ENCODE data around the gene TTLL11.

TTLL11 gene

DNA sequence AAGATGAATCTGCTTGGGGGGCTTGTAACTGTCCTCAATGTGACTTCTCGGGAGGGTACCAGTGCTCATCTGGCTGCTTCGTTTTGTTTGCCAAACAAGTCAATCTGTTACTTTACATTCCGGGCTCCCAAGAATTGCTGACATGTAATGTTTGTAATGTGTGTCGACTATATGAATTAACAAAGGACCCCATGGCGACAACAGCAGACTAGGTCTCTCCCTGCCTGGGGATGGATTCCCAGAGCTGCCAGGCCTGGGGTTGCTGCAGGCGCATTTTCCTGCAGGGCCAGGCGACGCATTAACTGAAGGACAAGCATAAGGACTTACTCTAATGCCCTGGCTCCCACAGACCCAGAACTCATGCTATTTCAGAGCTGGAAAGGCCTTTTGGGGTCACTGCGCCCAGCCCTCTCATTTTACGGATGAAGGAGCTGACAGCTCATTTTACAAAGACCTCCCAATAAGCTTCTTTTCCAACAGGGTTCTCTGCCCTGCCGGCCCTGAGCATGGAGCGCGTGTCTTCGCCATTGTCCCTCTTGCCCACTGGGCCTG lies 214.8 kb downstream of the TTLL11 start:
- H4K20me1 ChIP-seq = no peaks in the 10 kb centered on the region; a peak in 1 of 22 replicates
- H3K4me1 ChIP-seq = peaks cover 2 to 15% (median 13%) of the 10 kb centered on the region in 10 experiments; a peak in 17 of 20 replicates
- no peak overlapping the region for H3K27ac ChIP-seq
- H3K4me2 ChIP-seq = no peak overlapping the region
- no peaks in the 10 kb centered on the region for H3K27me3 ChIP-seq
- no peak overlapping the region for H3K4me3 ChIP-seq
- no peaks in the 10 kb centered on the region for H3K36me3 ChIP-seq
- TF ChIP-seq Cebpa-rat (IDR thresholded peaks at IDR 0.05) = no peak
- H3K9me3 ChIP-seq (replicated peaks in 1 of 11) = no peaks in the 10 kb centered on the region
- H3K9ac ChIP-seq = no peak overlapping the region

DNA sequence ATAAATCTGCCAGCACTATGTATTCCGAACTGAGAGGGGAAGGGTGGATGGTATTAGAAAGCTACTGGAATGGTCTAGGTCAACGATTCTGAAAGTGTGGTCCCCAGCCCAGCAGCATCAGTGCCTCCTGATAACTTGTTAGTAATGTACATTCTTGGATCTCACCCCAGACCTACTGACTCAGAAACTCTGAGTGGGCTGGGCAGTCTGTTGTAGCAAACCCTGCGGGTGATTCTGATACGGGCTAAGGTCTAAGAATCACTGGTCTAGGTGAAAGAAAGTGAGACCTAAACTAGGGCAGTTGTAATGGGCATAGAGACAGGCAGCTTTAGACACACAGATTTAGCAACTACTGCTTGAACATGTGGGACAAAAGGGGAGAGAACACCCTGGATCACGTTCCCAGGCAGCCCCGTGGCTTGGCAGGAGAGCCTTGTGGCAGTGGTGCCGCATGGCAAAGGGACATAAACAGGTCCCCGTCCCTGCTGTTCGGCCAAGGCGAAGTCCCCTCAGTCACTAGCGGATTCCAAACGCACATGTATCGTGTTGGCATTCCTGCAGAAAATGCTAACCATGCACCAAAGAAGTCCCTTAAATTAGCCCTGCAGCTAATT lies 216.3 kb downstream of the TTLL11 start:
- TF ChIP-seq Cebpa-rat (IDR thresholded peaks at IDR 0.05) = no peak
- H3K36me3 ChIP-seq = no peaks in the 10 kb centered on the region
- no peak overlapping the region for H3K4me3 ChIP-seq
- no peaks in the 10 kb centered on the region; a peak in 1 of 22 replicates for H4K20me1 ChIP-seq
- H3K9ac ChIP-seq = no peak overlapping the region
- no peaks in the 10 kb centered on the region for H3K9me3 ChIP-seq (replicated peaks in 1 of 11)
- H3K27me3 ChIP-seq = no peaks in the 10 kb centered on the region
- H3K27ac ChIP-seq = no peak overlapping the region
- H3K4me2 ChIP-seq = no peak overlapping the region
- no peaks in the 10 kb centered on the region for H3K4me1 ChIP-seq

DNA sequence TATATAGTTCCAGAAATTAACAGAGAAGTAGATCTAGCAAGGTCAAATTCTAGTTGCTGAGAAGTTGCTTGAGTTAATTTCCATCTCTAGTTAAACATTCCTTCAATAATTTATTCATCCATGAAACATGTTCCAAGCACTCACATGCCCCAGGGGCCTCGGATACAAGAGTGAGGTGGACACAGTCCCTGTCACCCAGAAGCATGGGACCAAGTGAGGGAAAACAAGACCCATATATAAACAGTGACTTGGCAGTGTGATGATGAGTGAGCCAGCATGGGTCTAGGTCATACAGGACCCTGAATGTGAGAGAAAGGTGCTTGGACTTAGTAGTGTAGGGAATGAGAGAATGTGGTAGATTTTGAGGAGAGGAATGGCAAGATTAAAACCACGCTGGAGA lies 216.9 kb downstream of the TTLL11 start:
- Histone ChIP-seq H3K36me3 (no peaks in the 10 kb centered on the region), H3K27ac (no peak overlapping the region), H3K27me3 (no peaks in the 10 kb centered on the region), H3K4me2 (no peak overlapping the region), H3K9me3 (replicated peaks in 1 of 11) (no peaks in the 10 kb centered on the region), H3K4me3 (no peak overlapping the region), H3K9ac (no peak overlapping the region), H4K20me1 (no peaks in the 10 kb centered on the region; a peak in 1 of 22 replicates), H3K4me1 (no peaks in the 10 kb centered on the region)
- no peak for TF ChIP-seq Cebpa-rat (IDR thresholded peaks at IDR 0.05)

DNA sequence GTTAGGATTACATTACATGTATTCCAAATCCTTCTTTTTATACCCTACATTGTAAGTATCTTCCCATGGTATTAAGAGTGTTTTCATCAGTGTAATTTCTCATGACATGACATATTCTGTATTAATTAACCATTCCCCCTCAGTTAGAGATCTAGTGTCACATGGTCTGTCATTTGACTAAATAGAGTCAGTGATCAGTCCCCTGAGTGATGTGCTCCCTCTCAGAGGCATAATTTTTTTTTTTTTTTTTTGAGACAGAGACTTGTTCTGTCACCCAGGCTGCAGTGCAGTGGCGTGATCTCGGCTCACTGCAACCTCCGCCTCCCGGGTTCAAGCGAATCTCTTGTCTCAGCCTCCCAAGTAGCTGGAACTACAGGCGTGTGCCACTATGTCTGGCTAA lies 218.6 kb downstream of the TTLL11 start:
- no peak for TF ChIP-seq Cebpa-rat (IDR thresholded peaks at IDR 0.05)
- Histone ChIP-seq H3K27ac (no peak overlapping the region), H4K20me1 (no peaks in the 10 kb centered on the region; a peak in 1 of 22 replicates), H3K9ac (no peak overlapping the region), H3K36me3 (no peaks in the 10 kb centered on the region), H3K4me1 (no peaks in the 10 kb centered on the region), H3K4me2 (no peak overlapping the region), H3K27me3 (no peaks in the 10 kb centered on the region; a peak in 1 of 22 replicates), H3K9me3 (replicated peaks in 1 of 11) (no peaks in the 10 kb centered on the region), H3K4me3 (no peak overlapping the region)

DNA sequence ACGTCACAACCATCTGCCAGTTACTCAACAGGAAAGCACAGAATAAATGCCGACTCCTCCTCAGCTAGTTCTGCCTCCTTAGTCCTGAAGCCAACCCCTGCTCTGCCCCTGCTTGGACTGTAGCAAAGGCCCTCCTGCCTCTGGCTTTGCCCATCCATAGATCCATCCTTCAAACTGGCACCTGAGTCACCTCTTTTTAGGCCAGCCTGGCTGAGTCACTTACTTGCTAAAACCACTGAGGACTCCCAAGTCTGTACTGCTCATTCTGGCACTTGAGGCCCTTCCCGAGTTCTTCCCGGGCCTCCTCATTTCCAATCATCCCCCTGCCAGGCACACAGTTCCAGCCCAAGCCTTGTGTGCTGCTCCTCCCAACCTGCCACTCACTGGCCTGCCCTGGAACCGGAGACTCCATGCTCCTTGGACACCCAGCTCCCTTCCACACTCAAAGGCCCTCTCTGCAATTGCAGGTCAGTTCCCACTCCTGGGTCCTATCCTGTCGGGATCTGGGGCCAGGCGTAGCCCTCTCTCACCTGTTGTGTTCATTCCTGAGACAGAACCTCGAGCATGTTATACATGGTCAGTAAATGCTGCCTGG lies 221.6 kb downstream of the TTLL11 start:
- Histone ChIP-seq H3K27me3 (no peaks in the 10 kb centered on the region; a peak in 1 of 22 replicates), H3K4me2 (no peak overlapping the region), H3K4me3 (no peak overlapping the region), H3K9ac (no peak overlapping the region), H3K9me3 (replicated peaks in 1 of 11) (peaks cover 0 to 9% (median 0%) of the 10 kb centered on the region in 11 experiments; a peak in 2 of 22 replicates), H4K20me1 (no peaks in the 10 kb centered on the region), H3K4me1 (no peaks in the 10 kb centered on the region), H3K27ac (no peak overlapping the region), H3K36me3 (no peaks in the 10 kb centered on the region)
- no peak for TF ChIP-seq Cebpa-rat (IDR thresholded peaks at IDR 0.05)

DNA sequence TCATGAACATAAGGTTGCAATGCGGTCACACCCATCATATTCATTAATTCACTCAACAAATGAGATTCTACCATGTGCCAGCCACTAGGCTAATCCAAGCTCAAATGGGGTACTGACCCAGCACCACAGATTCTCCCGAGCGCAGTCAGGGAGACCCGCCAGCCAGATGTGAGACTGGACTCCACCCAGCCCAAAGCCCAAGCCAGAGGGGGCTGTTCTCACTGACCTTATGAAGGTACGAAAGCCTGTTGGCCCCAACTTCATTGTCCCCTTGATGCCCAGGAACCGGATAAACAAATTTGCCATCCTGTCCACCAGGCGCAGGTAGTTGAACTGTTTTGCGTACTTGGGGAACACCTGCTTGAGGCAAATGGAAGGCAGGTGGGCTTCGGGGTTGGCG lies 222.8 kb downstream of the TTLL11 start:
- Histone ChIP-seq H3K27me3 (no peaks in the 10 kb centered on the region; a peak in 1 of 22 replicates), H3K4me1 (no peaks in the 10 kb centered on the region), H3K9me3 (replicated peaks in 1 of 11) (peaks cover 0 to 9% (median 0%) of the 10 kb centered on the region in 11 experiments; a peak in 2 of 22 replicates), H3K36me3 (no peaks in the 10 kb centered on the region), H3K4me2 (no peak overlapping the region), H3K4me3 (no peak overlapping the region), H4K20me1 (no peaks in the 10 kb centered on the region), H3K27ac (no peak overlapping the region), H3K9ac (no peak overlapping the region)
- no peak for TF ChIP-seq Cebpa-rat (IDR thresholded peaks at IDR 0.05)

DNA sequence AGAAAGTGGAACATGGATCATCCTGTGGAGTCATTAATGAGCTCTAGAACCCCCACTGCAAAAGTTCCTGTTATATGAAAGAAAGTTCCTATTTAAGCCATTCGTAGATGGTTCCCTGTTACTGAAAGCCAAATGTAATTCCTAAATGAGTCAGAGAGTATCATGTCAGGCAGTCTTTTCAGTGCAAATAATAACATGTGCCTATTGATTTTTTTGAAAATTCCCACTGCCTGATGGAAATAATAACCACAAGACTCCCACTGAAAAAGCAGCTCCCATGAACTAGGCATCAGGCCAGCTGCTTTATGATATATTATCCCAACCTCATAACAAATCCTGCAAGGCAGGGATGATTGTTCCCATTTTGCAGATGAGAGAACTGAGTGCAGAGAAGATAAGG lies 224.5 kb downstream of the TTLL11 start:
- no peaks in the 10 kb centered on the region; a peak in 1 of 20 replicates for H3K4me1 ChIP-seq
- TF ChIP-seq Cebpa-rat (IDR thresholded peaks at IDR 0.05) = no peak
- H3K27me3 ChIP-seq = no peaks in the 10 kb centered on the region; a peak in 1 of 22 replicates
- no peak overlapping the region for H3K4me2 ChIP-seq
- H3K9ac ChIP-seq = no peak overlapping the region
- no peak overlapping the region for H3K4me3 ChIP-seq
- H3K9me3 ChIP-seq (replicated peaks in 1 of 11) = peaks cover 0 to 9% (median 0%) of the 10 kb centered on the region in 11 experiments; a peak in 2 of 22 replicates
- H4K20me1 ChIP-seq = no peaks in the 10 kb centered on the region
- no peak overlapping the region for H3K27ac ChIP-seq
- H3K36me3 ChIP-seq = no peaks in the 10 kb centered on the region

DNA sequence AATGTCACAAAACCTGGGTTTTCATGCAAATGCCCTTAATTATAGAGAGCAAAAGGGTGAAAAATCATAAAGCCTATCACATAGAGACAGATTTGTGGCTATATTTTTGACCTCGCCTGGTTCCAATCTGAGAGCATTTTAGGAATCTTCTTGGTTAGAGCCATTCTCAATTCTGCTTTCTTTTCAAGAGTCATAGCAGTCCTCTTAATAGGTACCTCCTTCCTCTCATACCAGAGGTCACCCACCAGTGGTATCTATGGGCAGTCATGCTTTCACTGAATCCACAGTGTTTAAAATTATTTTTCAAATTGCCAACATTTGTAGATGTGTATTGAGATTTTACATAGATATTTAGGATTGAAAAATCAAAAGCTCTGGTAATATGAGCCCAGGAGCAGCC lies 226.2 kb downstream of the TTLL11 start:
- no peak overlapping the region for H3K9ac ChIP-seq
- H3K4me1 ChIP-seq = no peaks in the 10 kb centered on the region; a peak in 2 of 20 replicates
- H3K9me3 ChIP-seq (replicated peaks in 1 of 11) = peaks cover 0 to 9% (median 0%) of the 10 kb centered on the region in 11 experiments; a peak in 2 of 22 replicates
- no peak overlapping the region for H3K27ac ChIP-seq
- no peaks in the 10 kb centered on the region; a peak in 1 of 22 replicates for H3K27me3 ChIP-seq
- H3K36me3 ChIP-seq = no peaks in the 10 kb centered on the region
- no peak overlapping the region for H3K4me3 ChIP-seq
- no peak for TF ChIP-seq Cebpa-rat (IDR thresholded peaks at IDR 0.05)
- no peak overlapping the region for H3K4me2 ChIP-seq
- 0 out of 22 replicates have a peak, but pooled peaks cover 0 to 2% (median 0%) of the 10 kb centered on the region in 11 experiments for H4K20me1 ChIP-seq

DNA sequence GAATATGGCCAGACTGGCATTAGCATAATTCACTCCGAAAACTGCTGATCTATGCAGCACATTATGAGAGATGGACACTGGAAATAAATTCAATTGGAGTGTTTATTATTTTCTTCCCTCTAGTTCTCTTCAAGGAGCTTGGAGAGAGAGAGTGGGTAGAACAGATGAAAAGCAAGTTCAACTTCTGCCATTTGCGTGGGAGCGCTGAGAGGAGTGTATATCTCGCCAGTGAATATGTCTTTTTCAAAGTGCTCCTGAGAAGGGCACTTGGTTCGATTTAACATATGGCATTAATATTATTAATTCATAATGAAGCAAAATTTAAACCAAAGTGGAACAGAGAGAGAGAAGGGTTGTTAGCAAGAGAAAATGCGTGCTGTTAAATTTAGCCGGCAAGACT lies 227.2 kb downstream of the TTLL11 start:
- Histone ChIP-seq H3K4me3 (no peak overlapping the region), H3K36me3 (no peaks in the 10 kb centered on the region), H3K4me1 (no peaks in the 10 kb centered on the region; a peak in 2 of 20 replicates), H3K27ac (no peak overlapping the region), H3K27me3 (no peaks in the 10 kb centered on the region; a peak in 1 of 22 replicates), H3K9me3 (replicated peaks in 1 of 11) (peaks cover 0 to 9% (median 0%) of the 10 kb centered on the region in 11 experiments; a peak in 2 of 22 replicates), H4K20me1 (0 out of 22 replicates have a peak, but pooled peaks cover 0 to 2% (median 0%) of the 10 kb centered on the region in 11 experiments), H3K4me2 (no peak overlapping the region), H3K9ac (no peak overlapping the region)
- TF ChIP-seq Cebpa-rat (IDR thresholded peaks at IDR 0.05) = no peak

Measured in BLaER1 treated with 17β-estradiol and CSF1 and Interleukin-3, amounts not matched to agents 10 nM and 100 nM (cell line).